ENCODE data around the gene ABCD3. TPM values are rescaled to one million over a fixed set of nuclear protein-coding genes. Genes with fewer than 3 reads are reported as not detected.

ABCD3 gene
- polyA plus RNA-seq, 1 donor from 2014 or later: 46.4 TPM

DNA sequence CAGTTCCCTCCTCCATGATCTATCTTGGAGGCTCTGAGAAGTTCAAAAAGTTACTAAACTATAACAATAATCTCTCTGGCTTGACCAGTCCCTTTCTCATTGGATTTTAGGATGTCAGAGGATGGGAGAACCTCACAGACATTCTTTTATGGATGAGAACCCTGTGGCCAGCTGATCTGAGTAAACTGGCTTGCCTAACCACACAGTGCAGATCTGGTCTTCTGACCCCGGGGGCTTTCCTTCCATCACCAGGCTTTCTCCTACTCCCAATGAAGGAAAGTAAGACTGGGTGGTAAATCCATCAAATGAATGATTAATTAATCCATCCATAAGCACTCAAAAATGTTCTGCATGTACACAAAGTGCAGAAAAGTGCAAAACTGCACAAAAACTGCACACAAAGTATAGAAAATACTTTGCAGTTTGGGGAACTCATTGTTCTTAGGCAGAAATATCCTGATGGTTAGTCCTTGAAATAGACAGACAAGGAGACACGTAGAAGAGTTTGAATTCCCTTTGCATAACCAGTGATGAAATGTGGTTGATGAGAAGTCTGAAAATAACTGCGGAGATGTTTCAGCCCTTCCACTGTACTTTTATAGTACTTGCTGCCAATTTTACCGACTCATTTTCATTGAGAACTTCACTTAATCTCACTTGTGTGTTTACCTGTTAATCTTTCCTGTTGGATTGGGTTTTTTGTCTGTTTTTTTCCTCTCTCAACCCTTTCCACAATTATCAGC is 125.9 kb downstream of the ABCD3 start (continued):
- TF ChIP-seq SMC3 (conservative IDR thresholded peaks at IDR 0.05; ENCODE audit: poor library complexity): no peak

DNA sequence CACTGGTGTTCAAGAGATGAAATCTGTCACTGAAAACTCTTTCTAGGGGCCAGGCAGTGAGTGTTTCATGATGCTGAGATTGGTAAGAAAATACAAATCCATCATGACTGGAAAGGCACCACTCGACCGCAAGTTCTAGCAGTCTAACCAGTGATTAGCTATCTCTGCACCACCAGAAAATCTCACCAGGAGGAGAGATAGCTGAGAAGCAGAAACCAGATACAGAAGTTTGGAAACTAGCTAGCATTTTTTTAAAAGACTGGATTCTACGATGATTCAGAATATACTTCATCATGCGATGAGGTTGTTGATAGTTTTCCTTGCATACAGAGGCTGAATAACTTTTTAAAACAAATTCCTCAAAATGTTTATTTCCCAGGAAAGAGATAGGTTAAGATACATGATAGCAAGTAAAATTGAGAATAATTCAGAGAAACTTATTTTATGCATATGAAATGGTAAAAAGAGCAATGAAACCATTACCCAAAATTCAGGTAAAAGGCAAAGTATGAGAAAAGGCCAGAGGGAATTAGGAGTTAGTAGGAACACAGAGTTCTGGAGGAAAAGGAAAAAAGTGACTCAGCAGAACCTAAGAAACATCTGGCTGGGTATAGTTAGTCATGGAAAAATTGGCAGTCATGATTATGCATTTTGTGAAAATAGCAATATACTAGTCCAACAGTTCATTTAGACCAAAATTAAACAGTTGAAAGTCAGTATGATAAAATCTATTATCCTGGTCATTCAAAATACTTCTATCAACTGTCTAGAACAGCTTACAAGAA is 126.7 kb downstream of the ABCD3 start:
- no peak overlapping the region for H3K9ac ChIP-seq (ENCODE audit: low read length)
- TF ChIP-seq EP300 (conservative IDR thresholded peaks at IDR 0.05; ENCODE audit: poor library complexity, severe bottlenecking) (no peak), TAF1 (IDR thresholded peaks at IDR 0.05; ENCODE audit: low read depth) (no peak), RAD21 (conservative IDR thresholded peaks at IDR 0.05) (no peak), SMC3 (conservative IDR thresholded peaks at IDR 0.05; ENCODE audit: poor library complexity) (no peak), EZH2 (IDR thresholded peaks at IDR 0.05; ENCODE audit: borderline replicate concordance, insufficient read depth, low read length, poor library complexity, severe bottlenecking) (no peak), POLR2AphosphoS5 (IDR thresholded peaks at IDR 0.05) (no peak), MXI1 (conservative IDR thresholded peaks at IDR 0.05; ENCODE audit: poor library complexity, severe bottlenecking) (no peak)
- TF ChIP-seq, protein P1, sequence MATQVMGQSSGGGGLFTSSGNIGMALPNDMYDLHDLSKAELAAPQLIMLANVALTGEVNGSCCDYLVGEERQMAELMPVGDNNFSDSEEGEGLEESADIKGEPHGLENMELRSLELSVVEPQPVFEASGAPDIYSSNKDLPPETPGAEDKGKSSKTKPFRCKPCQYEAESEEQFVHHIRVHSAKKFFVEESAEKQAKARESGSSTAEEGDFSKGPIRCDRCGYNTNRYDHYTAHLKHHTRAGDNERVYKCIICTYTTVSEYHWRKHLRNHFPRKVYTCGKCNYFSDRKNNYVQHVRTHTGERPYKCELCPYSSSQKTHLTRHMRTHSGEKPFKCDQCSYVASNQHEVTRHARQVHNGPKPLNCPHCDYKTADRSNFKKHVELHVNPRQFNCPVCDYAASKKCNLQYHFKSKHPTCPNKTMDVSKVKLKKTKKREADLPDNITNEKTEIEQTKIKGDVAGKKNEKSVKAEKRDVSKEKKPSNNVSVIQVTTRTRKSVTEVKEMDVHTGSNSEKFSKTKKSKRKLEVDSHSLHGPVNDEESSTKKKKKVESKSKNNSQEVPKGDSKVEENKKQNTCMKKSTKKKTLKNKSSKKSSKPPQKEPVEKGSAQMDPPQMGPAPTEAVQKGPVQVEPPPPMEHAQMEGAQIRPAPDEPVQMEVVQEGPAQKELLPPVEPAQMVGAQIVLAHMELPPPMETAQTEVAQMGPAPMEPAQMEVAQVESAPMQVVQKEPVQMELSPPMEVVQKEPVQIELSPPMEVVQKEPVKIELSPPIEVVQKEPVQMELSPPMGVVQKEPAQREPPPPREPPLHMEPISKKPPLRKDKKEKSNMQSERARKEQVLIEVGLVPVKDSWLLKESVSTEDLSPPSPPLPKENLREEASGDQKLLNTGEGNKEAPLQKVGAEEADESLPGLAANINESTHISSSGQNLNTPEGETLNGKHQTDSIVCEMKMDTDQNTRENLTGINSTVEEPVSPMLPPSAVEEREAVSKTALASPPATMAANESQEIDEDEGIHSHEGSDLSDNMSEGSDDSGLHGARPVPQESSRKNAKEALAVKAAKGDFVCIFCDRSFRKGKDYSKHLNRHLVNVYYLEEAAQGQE (IDR thresholded peaks at IDR 0.05; ENCODE audit: borderline replicate concordance): no peak
- TF ChIP-seq, protein P2, sequence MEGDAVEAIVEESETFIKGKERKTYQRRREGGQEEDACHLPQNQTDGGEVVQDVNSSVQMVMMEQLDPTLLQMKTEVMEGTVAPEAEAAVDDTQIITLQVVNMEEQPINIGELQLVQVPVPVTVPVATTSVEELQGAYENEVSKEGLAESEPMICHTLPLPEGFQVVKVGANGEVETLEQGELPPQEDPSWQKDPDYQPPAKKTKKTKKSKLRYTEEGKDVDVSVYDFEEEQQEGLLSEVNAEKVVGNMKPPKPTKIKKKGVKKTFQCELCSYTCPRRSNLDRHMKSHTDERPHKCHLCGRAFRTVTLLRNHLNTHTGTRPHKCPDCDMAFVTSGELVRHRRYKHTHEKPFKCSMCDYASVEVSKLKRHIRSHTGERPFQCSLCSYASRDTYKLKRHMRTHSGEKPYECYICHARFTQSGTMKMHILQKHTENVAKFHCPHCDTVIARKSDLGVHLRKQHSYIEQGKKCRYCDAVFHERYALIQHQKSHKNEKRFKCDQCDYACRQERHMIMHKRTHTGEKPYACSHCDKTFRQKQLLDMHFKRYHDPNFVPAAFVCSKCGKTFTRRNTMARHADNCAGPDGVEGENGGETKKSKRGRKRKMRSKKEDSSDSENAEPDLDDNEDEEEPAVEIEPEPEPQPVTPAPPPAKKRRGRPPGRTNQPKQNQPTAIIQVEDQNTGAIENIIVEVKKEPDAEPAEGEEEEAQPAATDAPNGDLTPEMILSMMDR (IDR thresholded peaks at IDR 0.05; ENCODE audit: poor library complexity, severe bottlenecking): no peak
- no peaks in the 10 kb centered on the region for H3K9me3 ChIP-seq (ENCODE audit: low read length)
- peaks cover 35% of the 10 kb centered on the region for H3K27me3 ChIP-seq (ENCODE audit: insufficient read depth, low read depth, low read length)
- no peak overlapping the region for H3K4me2 ChIP-seq (ENCODE audit: low read length)
- H3F3A ChIP-seq (ENCODE audit: insufficient read depth, low read length, poor library complexity, severe bottlenecking): no peaks in the 10 kb centered on the region
- no peaks in the 10 kb centered on the region for H4K20me1 ChIP-seq (ENCODE audit: insufficient read depth)
- H3K9me2 ChIP-seq (ENCODE audit: insufficient read depth, low read length): no peaks in the 10 kb centered on the region
- no peak overlapping the region for H2AFZ ChIP-seq (ENCODE audit: low read depth, low read length)
- no peak overlapping the region for H3K4me3 ChIP-seq (ENCODE audit: low read length)
- no peaks in the 10 kb centered on the region for H3K79me2 ChIP-seq (replicated peaks; ENCODE audit: insufficient read depth, low read length)
- H3K27ac ChIP-seq (ENCODE audit: low read length): no peak overlapping the region
- no peaks in the 10 kb centered on the region for H3K36me3 ChIP-seq (ENCODE audit: insufficient read depth, low read length)

DNA sequence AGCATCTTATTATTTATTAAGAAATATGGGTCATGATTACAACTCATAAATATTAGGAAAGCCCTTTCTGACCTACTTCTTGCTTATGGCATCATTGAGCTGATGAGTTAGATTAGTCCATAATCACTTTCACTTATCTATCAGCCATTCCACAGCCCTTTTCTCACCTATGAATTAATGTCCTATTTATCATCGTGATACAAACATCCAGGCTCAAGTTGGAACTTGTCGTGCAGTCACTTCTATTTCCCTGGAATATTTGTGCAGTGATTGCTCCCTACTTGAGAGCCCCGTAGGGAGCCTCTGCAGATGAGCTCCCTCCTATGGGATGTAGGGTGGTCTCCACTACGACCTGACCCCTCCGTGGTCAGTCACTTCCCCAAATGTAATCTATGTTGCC is 131.5 kb downstream of the ABCD3 start:
- Histone ChIP-seq H4K20me1 (ENCODE audit: insufficient read depth) (no peaks in the 10 kb centered on the region), H2AFZ (ENCODE audit: low read depth, low read length) (no peak overlapping the region), H3K9ac (ENCODE audit: low read length) (no peak overlapping the region), H3K4me3 (ENCODE audit: low read length) (no peak overlapping the region), H3K9me3 (ENCODE audit: low read length) (no peaks in the 10 kb centered on the region), H3K4me2 (ENCODE audit: low read length) (no peak overlapping the region), H3K9me2 (ENCODE audit: insufficient read depth, low read length) (no peaks in the 10 kb centered on the region), H3K27me3 (ENCODE audit: insufficient read depth, low read depth, low read length) (no peaks in the 10 kb centered on the region), H3K36me3 (ENCODE audit: insufficient read depth, low read length) (no peaks in the 10 kb centered on the region), H3F3A (ENCODE audit: insufficient read depth, low read length, poor library complexity, severe bottlenecking) (no peaks in the 10 kb centered on the region), H3K79me2 (replicated peaks; ENCODE audit: insufficient read depth, low read length) (no peaks in the 10 kb centered on the region), H3K27ac (ENCODE audit: low read length) (no peak overlapping the region)
- TF ChIP-seq EZH2 (IDR thresholded peaks at IDR 0.05; ENCODE audit: borderline replicate concordance, insufficient read depth, low read length, poor library complexity, severe bottlenecking) (no peak), SMC3 (conservative IDR thresholded peaks at IDR 0.05; ENCODE audit: poor library complexity) (no peak)
